C4-2B (cell line): Measurements from ENCODE around the gene NCOA3.
A peak's percentile ranks its signal among the peaks of the same experiment; 100 is the strongest.
"Not testable (repeated sequence)": the region's sequence is repeated elsewhere in the genome, so short reads cannot be mapped to it uniquely, and the experiment has no call there.

Experiments
- H3K27ac ChIP-seq: fragments of 450-650 bp; 2 replicates; pipeline ENCODE4 v1.5.1; 2017
- CTCF ChIP-seq: fragments of 450-650 bp; conservative IDR thresholded peaks from 2 replicates; pipeline ENCODE4 v1.5.1; 2017; ENCODE audit warnings: mild to moderate bottlenecking
- ZFX ChIP-seq: fragments of 450-650 bp; IDR thresholded peaks from 2 replicates; pipeline ENCODE4 v1.6.1; 2017

Gene NCOA3

DNA sequence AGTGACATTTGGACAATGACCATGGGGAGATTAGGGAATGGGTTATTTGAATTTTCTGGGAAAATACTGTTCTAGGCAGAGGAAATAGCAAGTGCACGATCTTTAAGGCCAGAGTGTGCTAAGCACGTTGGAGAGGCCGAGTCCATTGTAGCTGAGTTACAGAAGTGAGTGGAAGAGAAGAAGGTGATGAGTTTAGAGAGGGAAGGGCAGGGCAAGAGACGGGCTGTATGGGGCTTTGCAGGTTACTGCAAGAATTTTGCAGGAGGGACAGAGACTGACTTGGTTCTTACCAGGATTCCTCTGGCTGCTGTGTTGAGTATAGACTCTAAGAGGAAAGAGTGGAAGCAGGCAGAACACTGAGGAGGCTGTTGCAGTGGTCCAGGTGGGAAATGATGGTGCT lies 1.1 kb upstream of the NCOA3 start:
- no peak overlapping the region for H3K27ac ChIP-seq
- TF ChIP-seq ZFX: no peak
- no peak for TF ChIP-seq CTCF

- peak overlapping the region; percentile 86 for H3K27ac ChIP-seq
Observed at GRCh38 chr20:47501116-47501481, 588 bp upstream of the NCOA3 start.

DNA sequence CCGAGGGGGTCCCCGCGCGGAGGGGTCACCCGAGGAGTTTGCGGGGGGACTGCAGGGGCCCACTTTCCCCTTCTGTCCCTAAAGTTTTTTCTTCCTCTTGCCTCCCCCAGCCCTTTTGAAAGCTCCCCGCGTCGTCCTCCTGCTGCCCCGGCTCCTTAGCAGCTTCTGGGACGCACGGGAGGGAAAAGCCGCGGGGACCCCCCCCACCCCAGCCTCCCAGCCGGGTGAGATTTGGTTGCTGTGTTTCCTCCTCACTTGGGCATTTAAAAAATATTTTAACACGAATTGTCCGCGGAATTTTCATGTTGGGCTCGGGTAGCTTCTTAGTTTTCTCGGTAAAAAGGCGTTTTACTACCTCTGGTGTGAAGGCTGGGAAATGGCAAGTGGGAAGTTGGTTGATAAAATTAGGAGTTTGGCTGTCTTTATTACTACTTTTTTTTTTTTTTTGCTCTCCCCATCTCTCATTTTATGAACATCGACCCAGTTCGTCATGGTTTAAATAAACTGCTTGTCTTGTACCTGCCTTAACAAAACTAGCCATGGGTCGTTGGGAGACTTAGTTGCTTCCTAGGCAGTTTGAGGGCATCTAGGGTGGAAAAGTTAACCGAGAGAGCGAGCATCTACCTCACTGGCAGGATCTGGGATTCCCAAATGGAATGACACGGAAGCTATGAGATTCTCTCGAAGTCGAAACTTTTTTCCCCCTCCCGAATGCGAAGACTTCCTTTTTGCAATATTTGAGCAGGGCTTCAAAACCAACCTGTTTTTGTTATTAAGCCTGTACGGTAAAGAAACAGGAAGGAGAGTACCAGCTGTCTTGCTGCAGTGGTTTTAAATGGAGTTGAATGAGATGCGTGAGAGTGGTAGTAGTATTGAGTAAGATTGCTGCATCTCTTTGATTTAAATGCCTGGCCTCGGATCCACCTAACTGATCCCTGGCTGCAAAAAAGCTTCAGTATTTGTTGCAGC lies 868 bp downstream of the NCOA3 start:
- peak overlapping the region; percentile 86 for H3K27ac ChIP-seq
- no peak for TF ChIP-seq ZFX
- no peak for TF ChIP-seq CTCF

More at GRCh38 chr20:47501116-47501481, 588 bp upstream of the NCOA3 start:
- TF ChIP-seq CTCF (no peak), ZFX (no peak)

- TF ChIP-seq CTCF (0 out of 2 replicates have a peak, but pooled peaks have one; percentile 6), ZFX (no peak)
- H3K27ac ChIP-seq: no peak overlapping the region
Observed at GRCh38 chr20:47503685-47504084, 2.0 kb downstream of the NCOA3 start.

DNA sequence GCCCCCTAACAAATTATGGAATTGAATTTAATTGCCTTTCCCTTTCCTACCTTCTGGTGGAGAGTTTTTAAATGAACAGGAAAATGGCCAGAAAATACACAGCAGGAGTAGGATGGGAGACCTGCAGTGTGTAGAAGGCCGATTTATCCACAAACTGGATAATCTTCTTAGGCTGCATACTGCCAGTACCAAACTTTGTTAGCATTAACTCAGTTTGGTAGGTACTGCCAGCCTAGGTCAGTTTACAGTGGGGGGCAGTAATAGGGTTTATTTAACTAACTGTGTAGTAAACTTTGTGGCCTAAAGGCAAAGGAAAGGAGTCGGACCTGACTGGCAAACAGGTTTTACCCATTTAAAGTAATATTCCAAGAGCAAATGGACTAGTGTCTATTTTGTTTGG lies 4.6 kb downstream of the NCOA3 start:
- TF ChIP-seq CTCF: peak; percentile 10; the same call in 1 of the 2 replicates
- no peak for TF ChIP-seq ZFX
- peak overlapping the region; percentile 67 for H3K27ac ChIP-seq

DNA sequence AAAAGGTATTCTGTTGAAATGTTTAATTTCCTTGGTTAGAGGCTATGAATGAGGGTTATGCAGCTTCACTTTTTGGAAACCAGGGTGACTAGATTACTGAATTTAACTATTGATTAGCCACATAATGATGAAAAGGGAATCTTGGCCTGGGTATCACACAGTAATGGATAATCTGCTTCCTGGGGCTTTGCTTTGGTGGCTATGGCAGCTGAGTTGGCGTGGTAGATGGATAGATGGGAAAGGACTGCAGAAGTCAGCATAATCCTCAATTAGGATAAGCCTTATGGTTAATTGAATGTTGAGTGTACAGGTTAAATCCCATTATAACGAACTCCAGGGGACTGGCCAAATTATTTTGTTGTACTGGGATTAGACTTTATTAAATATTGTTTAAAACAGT lies 5.2 kb downstream of the NCOA3 start:
- TF ChIP-seq ZFX: no peak
- no peak for TF ChIP-seq CTCF
- H3K27ac ChIP-seq: no peak overlapping the region

GRCh38 chr20:47507275-47507981 lies 5.7 kb downstream of the NCOA3 start:
- H3K27ac ChIP-seq: not testable (repeated sequence)
